NCI-H82 treated with DMSO at 0.1 percent for 48 hours (cell line): ENCODE measurements around the gene NADSYN1.
"Not testable (repeated sequence)": the region's sequence is repeated elsewhere in the genome, so short reads cannot be mapped to it uniquely, and the experiment has no call there.

Source experiments
- DNase-seq: peaks from one replicate; lab custom pipeline; 2025; ENCODE audit not compliant: unreplicated experiment; lab: John Stamatoyannopoulos, UW

NADSYN1 gene

DNA sequence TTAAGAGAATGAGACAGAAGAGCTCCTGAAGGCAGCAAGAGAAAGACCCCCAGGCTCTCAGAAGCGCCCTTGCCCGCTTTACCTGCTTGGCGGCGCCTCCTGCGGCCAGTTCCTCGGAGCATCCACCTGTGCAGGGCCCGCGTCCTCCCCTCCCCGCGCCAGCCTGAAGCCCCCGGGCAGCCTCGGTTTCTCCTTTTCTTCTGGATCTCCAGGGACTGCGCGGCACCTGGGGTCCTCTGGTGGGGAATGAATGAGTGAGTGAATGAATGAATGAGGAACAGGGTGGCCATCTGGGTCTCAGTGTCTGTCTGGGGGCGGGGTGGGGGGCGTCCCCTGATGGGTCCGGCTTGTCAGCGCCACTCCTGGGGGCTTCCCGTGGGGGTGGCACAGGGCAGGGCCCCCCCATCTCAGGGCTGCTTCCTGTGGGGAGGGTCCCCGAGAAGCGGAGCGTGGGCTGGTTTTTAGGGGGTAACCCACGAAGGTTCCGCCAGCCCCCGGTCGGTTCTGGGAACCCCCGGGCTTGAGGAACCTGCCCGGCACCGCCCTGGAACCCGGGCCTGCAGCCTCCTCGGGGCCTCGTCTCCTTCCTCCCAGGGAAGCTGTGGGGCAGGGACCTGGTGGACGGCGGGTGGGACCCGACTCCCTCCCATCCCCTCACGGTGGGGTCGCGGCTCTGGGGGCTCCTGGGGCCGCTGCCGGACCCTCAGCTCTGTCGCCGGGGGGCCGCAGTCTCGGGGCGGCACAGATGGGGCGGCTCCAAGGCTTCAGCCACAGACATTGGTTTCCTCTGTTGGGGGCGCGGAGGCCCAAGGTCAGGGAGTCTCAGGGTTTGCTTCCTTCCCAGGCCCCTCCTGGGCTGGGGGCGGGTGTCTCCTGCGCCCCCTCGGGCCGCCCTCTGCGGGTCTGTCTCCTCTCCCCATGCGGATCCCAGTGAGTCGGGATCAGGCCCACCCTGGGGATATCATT is 65.8 kb downstream of the NADSYN1 start:
- no peak for DNase-seq

DNA sequence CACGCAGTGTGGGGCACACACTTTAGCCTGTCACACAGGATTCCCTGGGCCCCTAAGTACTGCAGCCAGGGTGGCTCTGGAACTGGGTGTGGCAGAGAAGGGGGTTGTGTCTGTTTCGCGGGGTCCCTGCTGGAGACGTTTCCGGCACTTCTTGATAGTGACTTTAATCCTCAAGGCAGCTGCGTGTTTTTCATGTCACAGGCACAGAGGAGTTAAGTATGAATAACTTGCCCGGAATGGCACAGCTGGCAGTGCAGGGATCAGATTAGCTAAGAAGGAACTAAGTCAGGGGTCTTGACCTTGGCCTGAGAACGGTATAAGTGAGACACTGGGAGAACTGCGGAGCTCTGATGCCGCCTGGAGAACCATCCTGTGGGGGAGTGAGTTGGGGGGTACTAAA is 66.5 kb downstream of the NADSYN1 start:
- DNase-seq, result no peak

DNA sequence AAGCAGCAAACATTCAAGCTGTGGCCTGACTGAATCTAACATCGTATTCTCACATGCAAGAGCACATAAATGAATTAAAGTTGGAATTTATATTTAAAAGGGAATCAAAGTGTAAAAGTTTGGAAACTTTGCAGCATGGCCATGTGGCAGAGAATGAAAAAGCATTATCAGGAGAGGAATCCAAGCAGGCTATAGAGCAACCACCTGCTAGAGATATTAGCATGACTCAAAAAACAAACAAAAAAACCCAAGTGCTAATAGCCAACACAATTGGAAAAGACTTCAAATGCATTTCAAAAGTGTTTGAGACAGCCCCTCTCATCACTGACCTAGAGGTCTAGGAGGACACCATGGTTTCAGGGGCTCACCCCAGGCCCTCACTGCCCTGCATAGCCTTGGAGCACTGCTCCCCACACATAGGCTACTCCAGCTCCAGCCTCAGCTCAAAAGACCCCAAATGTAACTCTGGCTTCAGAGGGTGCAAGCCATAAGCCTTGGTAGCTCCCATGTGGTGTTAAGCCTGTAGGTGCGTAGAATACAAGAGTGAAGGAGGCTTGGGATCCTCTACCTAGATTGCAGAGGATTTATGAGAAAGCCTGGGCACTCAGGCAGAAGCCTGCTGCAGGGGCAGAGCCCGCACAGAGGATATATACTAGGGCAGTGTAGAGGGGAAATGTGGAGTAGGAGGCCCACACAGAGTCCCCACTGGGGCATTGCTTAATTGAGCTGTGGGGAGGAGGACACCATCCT is 72.4 kb downstream of the NADSYN1 start:
- DNase-seq, result no peak

DNA sequence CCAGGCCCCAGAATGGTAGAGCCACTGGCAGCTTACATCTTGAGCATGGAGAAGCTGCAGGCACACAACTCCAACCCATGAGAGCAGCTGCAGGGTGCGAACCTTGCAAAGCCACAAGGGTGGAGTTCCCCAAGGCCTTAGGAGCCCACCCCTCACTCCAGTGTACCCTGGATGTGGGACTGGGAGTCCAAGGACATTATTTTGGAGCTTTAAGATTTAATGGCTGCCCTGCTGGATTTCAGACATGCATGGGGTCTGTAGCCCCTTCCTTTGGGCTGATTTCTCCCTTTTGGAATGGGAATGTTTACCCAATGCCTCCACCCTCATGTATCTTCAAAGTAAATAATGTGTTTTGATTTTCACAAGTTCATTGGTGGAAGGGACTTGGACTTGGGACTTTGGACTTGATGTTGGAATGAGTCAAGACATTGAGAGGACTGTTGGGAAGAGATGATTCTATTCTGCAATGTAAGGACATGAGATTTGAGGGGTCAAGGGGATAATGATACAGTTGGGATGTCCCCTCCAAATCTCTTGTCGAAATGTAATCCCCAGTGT is 73.0 kb downstream of the NADSYN1 start:
- DNase-seq, result no peak

DNA sequence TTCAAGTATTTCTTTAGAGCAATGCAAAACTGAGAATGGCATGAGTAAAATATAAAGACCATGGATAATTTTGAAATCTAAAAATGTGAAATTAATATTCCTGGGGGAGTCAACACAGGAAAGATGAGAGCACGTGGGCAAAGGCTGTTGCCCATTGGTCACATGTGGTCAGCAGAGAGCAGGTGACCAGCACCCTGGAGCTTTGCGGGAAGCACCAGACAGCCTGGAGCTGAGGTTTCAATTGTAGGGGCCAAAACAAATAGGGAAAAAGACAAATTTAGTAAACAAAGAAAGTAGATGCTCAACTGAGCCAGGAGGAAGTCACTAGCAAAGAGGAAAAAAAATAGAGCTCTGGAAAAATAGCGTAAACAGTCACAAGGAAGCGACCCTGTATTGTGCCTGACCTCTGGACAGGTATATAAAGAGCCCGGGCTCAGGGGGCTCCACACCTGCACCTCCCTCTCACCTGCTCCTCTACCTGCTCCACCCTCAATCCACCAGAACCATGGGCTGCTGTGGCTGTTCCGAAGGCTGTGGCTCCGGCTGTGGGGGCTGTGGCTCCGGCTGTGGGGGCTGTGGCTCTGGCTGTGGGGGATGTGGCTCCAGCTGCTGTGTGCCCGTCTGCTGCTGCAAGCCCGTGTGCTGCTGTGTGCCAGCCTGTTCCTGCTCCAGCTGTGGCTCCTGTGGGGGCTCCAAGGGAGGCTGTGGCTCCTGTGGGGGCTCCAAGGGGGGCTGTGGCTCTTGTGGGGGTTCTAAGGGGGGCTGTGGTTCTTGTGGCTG is 74.0 kb downstream of the NADSYN1 start, which contains the start of gene KRTAP5-7:
Gene KRTAP5-7, plus strand, starts transcription at position 472 of the 780 bp plus-strand sequence. Its CDS starts 34 bp downstream, at position 506.
- not testable (repeated sequence) for DNase-seq

DNA sequence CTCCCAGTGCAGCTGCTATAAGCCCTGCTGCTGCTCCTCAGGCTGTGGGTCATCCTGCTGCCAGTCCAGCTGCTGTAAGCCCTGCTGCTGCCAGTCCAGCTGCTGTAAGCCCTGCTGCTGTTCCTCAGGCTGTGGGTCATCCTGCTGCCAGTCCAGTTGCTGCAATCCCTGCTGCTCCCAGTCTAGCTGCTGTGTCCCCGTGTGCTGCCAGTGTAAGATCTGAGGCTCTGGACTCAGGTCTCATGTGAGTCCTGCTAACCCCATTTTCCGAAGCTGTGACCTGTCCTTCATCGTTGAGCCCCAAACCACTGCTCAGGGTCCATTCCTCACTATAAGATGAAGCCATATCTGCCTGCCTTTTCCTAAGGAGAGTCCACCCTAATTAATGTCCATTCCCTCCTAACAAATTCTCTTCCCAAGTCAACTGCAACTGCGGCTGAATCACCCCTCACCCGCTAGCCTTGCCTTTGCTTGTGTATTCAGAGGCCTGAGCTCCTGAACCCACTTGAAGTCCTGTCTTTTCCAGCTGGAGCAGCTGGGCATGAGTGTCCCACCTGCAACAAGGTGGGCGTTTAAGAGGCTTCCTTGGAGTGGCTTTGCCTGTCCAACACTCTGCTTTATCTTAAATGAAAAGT is 74.7 kb downstream of the NADSYN1 start:
- no peak for DNase-seq

DNA sequence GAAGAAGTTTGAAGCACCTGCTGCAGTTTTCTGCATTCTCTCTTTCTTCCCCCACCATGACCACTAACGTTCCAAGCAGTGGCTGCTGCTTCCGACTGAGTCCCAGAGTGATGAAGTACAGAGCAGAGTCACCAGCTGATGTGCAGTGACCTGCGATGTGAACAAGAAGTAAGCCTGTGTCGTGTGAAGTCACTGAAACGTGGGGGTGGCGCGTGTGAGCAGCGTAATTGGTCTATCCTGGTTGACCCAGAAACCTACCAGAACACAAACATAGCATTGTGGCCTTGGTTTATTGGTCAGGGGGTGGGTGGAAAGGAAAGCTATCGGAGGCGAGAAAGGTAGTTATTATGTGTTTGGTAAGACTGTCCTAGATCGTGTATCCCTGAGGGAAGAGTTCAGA is 77.6 kb downstream of the NADSYN1 start:
- no peak for DNase-seq

DNA sequence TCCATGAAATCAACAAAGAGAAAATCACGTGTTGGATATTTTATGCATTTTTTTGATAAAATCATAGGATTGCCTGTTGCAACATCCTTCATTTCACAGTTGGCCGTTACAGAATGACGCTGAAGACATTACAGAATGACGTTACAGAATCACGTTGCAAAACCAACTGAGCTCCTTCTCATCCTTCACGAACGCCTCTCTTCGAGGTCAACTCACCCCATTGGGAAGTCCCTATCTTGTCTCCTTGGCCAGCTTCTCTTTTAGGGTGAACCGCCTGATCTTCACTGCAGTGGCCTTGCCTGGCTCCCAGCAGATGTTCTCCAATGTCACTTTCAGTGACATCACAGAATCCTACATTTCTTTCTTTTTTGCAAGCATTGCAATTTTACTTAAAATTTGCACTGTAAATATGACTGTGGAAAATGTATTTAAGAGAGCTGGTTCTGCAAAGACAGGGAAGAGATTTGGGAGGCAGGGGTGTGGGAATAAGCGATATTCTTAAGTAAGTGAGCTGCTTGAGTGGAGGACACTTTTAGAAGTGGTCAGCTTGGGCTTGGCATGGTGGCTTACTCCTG is 79.1 kb downstream of the NADSYN1 start:
- DNase-seq, result no peak

DNA sequence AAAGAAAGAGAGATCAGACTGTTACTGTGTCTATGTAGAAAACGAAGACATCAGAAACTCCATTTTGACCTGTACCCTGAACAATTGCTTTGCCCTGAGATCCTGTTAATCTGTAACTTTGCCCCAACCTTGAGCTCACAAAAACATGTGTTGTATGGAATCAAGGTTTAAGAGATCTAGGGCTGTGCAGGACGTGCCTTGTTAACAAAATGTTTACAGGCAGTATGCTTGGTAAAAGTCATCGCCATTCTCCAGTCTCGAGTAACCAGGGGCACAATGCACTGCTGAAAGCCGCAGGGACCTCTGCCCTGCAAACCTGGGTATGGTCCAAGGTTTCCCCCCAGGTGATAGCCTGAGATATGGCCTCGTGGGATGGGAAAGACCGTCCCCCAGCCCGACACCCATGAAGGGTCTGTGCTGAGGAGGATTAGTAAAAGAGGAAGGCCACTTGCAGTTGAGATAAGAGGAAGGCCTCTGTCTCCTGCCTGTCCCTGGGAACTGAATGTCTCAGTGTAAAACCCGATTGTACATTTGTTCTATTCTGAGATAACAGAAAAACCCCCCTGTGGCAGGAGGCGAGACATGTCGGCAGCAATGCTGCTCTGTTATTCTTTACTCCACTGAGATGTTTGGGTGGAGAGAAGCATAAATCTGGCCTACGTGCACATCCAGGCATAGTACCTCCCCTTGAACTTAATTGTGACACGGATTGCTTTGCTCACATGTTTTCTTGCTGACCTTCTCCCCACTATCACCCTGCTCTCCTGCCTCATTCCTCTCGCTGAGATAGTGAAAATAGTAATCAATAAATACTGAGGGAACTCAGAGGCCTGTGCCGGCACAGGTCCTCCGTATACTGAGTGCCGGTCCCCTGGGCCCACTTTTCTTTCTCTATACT is 82.0 kb downstream of the NADSYN1 start:
- not testable (repeated sequence) for DNase-seq

DNA sequence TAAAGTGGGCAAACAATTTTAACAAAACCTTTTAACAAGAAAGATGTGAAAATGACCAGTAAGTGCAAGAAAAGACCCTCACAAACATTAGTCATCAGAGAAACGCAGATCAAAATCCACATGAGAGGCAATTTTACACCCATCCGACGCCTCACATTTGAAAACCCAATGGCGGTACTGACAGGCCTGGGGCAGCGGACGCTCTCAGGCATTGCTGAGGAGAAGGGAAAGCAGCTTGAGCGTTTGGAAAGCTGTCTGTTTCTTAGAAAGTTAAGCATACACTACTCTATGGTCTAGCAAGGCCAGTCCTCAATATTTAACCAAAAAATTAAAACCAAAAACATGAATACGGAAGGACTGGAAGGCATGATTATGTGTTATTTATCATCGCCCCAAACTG is 82.8 kb downstream of the NADSYN1 start:
- no peak for DNase-seq

DNA sequence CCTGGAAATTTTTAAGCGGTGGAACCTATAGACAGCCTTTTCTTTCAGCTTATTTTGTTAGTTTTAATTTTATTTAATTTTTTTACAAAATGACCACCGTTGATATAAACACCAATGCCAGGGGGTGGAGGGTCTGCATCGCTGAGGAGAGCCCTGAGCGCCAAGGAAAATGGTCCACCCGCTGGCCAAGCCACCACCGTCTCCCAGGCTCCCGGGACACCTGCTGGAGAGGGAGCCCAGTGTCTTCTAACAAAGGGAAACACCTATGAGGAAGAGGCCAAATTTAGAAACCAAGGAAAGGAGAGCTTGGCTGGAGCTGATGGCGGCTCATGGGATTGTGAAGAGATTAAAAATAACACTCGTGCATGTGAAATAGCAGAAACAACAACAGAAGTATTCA is 84.5 kb downstream of the NADSYN1 start:
- DNase-seq, result no peak

DNA sequence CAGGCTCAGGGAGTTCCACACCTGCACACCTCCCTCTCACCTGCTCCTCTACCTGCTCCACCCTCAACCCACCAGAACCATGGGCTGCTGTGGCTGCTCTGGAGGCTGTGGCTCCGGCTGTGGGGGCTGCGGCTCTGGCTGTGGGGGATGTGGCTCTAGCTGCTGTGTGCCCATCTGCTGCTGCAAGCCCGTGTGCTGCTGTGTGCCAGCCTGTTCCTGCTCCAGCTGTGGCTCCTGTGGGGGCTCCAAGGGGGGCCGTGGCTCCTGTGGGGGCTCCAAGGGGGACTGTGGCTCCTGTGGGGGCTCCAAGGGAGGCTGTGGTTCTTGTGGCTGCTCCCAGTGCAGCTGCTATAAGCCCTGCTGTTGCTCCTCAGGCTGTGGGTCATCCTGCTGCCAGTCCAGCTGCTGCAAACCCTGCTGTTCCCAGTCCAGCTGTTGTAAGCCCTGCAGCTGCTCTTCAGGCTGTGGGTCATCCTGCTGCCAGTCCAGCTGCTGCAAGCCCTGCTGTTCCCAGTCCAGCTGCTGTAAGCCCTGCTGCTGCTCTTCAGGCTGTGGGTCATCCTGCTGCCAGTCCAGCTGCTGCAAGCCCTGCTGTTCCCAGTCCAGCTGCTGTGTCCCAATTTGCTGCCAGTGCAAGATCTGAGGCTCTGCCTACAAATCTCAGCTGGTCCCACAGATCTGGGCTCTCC is 85.1 kb downstream of the NADSYN1 start, which contains the start of gene KRTAP5-8:
Gene KRTAP5-8, plus strand, starts transcription at position 49 of the 689 bp plus-strand sequence. Its CDS starts 31 bp downstream, at position 80.
- DNase-seq, result not testable (repeated sequence)

DNA sequence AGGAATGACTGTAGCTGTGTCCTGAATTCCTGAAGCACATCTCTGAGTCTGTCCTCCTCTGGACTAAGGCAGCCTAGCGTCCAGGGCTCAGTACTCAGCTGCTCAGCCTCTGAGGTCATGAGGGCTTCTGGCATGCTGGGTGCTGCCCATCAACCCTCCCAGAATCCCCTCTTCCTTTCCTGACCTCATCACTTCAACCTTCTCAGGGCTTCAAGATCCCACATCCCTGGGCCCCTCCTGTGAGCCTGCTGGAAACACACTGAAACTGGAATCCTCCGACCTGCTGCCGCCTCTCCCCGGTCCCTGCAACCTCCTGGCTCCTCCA is 85.6 kb downstream of the NADSYN1 start:
- DNase-seq, result no peak

DNA sequence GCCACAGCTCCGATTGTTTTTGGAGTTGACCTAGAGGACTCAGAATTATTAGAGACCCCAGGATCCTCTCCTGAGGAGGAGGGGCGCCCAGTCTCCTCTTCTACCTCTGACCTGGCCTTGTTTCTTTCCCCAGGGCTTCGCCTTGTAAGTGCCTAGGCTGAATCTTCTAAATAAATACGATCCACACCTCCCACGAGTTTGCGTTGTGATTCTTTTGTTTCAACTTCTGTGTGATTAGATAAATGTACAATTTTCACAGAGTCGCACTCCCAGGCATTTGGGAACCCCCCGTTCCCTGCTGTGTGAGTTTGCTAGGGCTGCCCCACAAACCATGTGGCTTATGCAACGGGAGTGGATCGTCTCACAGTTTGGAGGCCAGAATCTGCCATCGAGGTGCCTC is 86.0 kb downstream of the NADSYN1 start:
- DNase-seq, result no peak

DNA sequence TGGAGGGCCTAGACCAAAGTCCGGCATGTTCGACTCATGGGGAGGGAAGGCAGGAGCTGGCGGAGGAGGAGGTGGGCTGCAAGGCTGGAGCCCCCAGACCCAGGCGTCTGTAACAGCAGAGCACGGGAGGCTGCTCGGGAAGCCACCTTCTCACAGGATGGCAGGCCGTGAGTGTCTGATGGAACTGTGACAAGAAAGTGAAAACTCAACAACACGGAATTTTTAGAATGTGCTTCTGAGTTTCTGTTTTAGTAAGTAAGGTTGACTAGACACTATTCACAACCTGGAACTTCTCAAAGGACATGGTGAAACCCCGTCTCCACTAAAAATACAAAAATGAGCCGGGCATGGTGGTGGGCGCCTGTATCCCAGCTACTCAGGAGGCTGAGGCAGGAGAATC is 87.0 kb downstream of the NADSYN1 start:
- DNase-seq, result not testable (repeated sequence)

DNA sequence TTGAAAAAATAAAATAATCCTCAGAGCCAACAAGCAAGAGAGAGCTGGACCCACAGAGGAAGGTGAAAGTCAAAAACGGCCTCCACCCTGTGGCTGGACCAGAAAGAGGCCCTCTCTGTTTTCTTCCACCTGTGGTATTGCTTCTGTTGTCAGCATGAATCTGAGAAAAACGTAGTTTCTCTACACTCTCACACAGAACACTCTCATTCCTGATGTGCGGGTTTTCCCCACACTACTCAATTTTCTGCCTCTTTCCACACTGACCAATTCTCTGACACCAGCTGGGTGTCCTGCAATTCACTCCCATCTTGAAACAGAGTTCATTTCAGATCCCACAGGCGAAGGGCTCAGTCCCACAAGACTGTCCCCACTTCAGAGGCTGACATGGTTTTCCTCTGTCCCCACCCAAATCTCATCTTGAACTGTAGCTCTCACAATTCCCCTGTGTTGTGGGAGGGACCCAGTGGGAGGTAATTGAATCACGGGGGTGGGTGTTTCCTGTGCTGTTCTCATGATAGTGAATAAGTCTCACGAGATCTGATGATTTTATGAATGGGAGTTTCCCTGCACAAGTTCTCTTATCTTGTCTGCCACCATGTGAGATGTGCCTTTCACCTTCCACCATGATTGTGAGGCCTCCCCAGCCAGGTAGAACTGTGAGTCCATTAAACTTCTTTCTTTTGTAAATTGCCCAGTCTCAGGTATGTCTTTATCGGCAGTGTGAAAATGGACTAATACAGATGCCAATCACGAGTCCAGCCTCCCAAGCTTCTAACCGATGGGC is 87.7 kb downstream of the NADSYN1 start:
- DNase-seq, result not testable (repeated sequence)

DNA sequence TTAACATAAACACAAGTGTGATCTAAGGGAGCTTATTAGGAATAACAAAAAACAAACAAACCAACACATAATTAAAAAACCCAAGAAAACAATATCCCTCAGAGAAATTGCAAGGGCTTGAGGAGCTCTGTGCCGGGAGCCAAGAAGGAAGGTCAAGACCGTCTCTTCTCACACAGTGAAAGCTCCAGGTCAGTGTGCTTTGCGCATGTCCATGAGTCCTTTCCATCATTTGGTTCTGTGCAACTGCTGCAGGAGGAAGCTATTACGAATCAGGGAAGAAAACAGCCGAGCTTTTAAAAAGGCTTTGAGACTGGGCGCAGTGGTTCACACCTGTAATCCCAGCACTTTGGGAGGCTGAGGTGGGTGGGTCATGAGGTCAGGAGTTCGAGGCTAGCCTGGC is 89.4 kb downstream of the NADSYN1 start:
- DNase-seq, result no peak
